NCI-H2227 (cell line): Measurements from ENCODE around the gene SLC34A2.

ENCODE experiments used
- DNase-seq: peaks from one replicate; lab custom pipeline; 2025; ENCODE audit not compliant: unreplicated experiment; lab: John Stamatoyannopoulos, UW

Gene SLC34A2

GRCh38 chr4:25722964-25723363 is 67.3 kb downstream of the SLC34A2 start:
- no peak for DNase-seq

- DNase-seq = no peak
Observed at GRCh38 chr4:25723409-25723808, 67.8 kb downstream of the SLC34A2 start.

DNA sequence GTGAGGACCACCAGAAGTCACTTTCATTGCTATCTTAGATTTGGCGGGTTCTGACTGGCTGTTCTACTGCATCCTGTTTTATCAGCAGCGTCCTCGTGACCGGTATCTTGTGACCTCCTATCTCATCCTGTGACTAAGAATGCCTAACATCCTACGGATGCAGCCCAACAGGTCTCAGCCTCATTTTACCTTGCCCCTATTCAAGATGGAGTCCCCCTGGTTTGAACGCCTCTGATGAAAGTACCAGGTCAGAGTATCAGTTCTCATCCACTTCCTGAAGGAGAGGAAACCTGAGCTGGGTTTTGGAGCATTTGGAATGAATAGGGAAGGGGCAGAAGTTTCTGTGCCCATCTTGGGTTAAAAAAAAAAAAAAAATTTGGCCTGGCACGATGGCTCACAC is 70.2 kb downstream of the SLC34A2 start:
- DNase-seq = no peak

GRCh38 chr4:25727711-25728493 is 72.3 kb downstream of the SLC34A2 start:
- no peak for DNase-seq
